Neural cell (in vitro differentiated cells): ENCODE data around the gene ARID1A. TPM values are rescaled to one million over a fixed set of nuclear protein-coding genes. Genes with fewer than 3 reads are reported as not detected.

Experiments
- H2AFZ ChIP-seq: fragments of 200-600, 300-800 bp; sonication (generic), shearing (Covaris generic); 2 replicates; pipeline ENCODE4 v1.6.0; 2014; ENCODE audit warnings: low read depth, mild to moderate bottlenecking, antibody characterized with exemption, low read length, moderate library complexity
- H3F3A ChIP-seq: fragments of 200-600 bp; shearing (Covaris generic); 2 replicates; pipeline ENCODE4 v1.6.1; 2016; ENCODE audit warnings: mild to moderate bottlenecking, moderate library complexity, mixed read lengths, antibody characterized with exemption, low read length; ENCODE audit not compliant: insufficient read depth, poor library complexity, severe bottlenecking
- H3K27ac ChIP-seq: fragments of 200-600, 300-800 bp; sonication (generic), shearing (Covaris generic); 2 replicates; pipeline ENCODE4 v1.5.1; 2014; ENCODE audit warnings: mild to moderate bottlenecking, low read length, moderate library complexity
- H3K27me3 ChIP-seq: fragments of 300-800, 200-600 bp; sonication (generic), shearing (Covaris generic); 2 replicates; pipeline ENCODE4 v1.6.0; 2014; ENCODE audit warnings: mild to moderate bottlenecking, low read depth, low read length, moderate library complexity; ENCODE audit not compliant: insufficient read depth
- H3K36me3 ChIP-seq: fragments of 300-800, 200-600 bp; sonication (generic), shearing (Covaris generic); 2 replicates; pipeline ENCODE4 v1.5.1; 2014; ENCODE audit warnings: mild to moderate bottlenecking, antibody characterized with exemption, low read length, moderate library complexity; ENCODE audit not compliant: insufficient read depth
- H3K4me2 ChIP-seq: fragments of 300-800, 200-600 bp; sonication (generic), shearing (Covaris generic); 2 replicates; pipeline ENCODE4 v1.6.0; 2014; ENCODE audit warnings: mild to moderate bottlenecking, low read length
- H3K4me3 ChIP-seq: fragments of 300-800, 200-600 bp; sonication (generic), shearing (Covaris generic); 2 replicates; pipeline ENCODE4 v1.5.1; 2014; ENCODE audit warnings: mild to moderate bottlenecking, low read length, moderate library complexity
- H3K79me2 ChIP-seq: fragments of 200-600 bp; shearing (Covaris generic); replicated peaks from 2 replicates; pipeline ENCODE4 v1.6.0; 2014; ENCODE audit warnings: mild to moderate bottlenecking, low read length, moderate library complexity; ENCODE audit not compliant: insufficient read depth
- H3K9ac ChIP-seq: fragments of 300-800, 200-600 bp; sonication (generic), shearing (Covaris generic); 2 replicates; pipeline ENCODE4 v1.6.1; 2016; ENCODE audit warnings: mild to moderate bottlenecking, low read length, mixed read lengths
- H3K9me2 ChIP-seq: fragments of 200-600 bp; shearing (Covaris generic); 2 replicates; pipeline ENCODE4 v1.6.1; 2016; ENCODE audit warnings: mild to moderate bottlenecking, low read length, mixed read lengths; ENCODE audit not compliant: insufficient read depth
- H3K9me3 ChIP-seq: fragments of 200-600, 300-800 bp; sonication (generic), shearing (Covaris generic); 2 replicates; pipeline ENCODE4 v1.6.1; 2016; ENCODE audit warnings: mild to moderate bottlenecking, mixed run types, low read length, moderate library complexity, mixed read lengths
- H4K20me1 ChIP-seq: fragments of 200-600 bp; shearing (Covaris generic); 2 replicates; pipeline ENCODE4 v1.6.1; 2016; ENCODE audit warnings: mild to moderate bottlenecking, mixed run types; ENCODE audit not compliant: insufficient read depth
- EP300 ChIP-seq: fragments of 450-650 bp; conservative IDR thresholded peaks from 2 replicates; pipeline ENCODE4 v1.6.1; 2014; ENCODE audit warnings: antibody characterized with exemption, mild to moderate bottlenecking, moderate library complexity; ENCODE audit not compliant: poor library complexity, severe bottlenecking
- EZH2 ChIP-seq: fragments of 200-600, 300-800 bp; shearing (Covaris generic), sonication (generic); IDR thresholded peaks from 2 replicates; pipeline ENCODE4 v1.6.1; 2014; ENCODE audit warnings: antibody characterized with exemption, low read length, borderline replicate concordance, mild to moderate bottlenecking; ENCODE audit not compliant: insufficient read depth, poor library complexity, severe bottlenecking
- MXI1 ChIP-seq: fragments of 450-650 bp; conservative IDR thresholded peaks from 2 replicates; pipeline ENCODE4 v1.6.1; 2014; ENCODE audit warnings: antibody characterized with exemption, mild to moderate bottlenecking; ENCODE audit not compliant: poor library complexity, severe bottlenecking
- POLR2AphosphoS5 ChIP-seq: IDR thresholded peaks from 2 replicates; pipeline ENCODE4 v1.6.1; 2012
- RAD21 ChIP-seq: fragments of 450-650 bp; conservative IDR thresholded peaks from 2 replicates; pipeline ENCODE4 v1.6.1; 2014; ENCODE audit warnings: antibody characterized with exemption, mild to moderate bottlenecking, moderate library complexity
- REST ChIP-seq: IDR thresholded peaks from 2 replicates; pipeline ENCODE4 v1.6.1; 2012; ENCODE audit warnings: borderline replicate concordance
- SMC3 ChIP-seq: fragments of 450-650 bp; conservative IDR thresholded peaks from 2 replicates; pipeline ENCODE4 v1.6.1; 2014; ENCODE audit warnings: antibody characterized with exemption, mild to moderate bottlenecking, moderate library complexity; ENCODE audit not compliant: poor library complexity
- TAF1 ChIP-seq: IDR thresholded peaks from 2 replicates; pipeline ENCODE4 v1.6.1; 2012; ENCODE audit warnings: low read depth
- polyA plus RNA-seq: library from polyadenylated mRNA; depleted of rRNA; stranded (reverse); fragments of >200 nt; gene quantifications from 2 replicates; pipeline ENCODE4 v1.2.3, GENCODE V29; 2014
- TF ChIP-seq, protein P1 (sequence below): fragments of 450-650 bp; IDR thresholded peaks from 2 replicates; pipeline ENCODE4 v1.5.1; 2014; ENCODE audit warnings: antibody characterized with exemption, mild to moderate bottlenecking, moderate library complexity; ENCODE audit not compliant: poor library complexity, severe bottlenecking

Gene ARID1A
- polyA plus RNA-seq, 1 donor from 2014 or later: 13.2 TPM

- Histone ChIP-seq H3K4me3 (no peak overlapping the region), H4K20me1 (peaks cover 13% of the 10 kb centered on the region), H3K36me3 (peaks cover 5% of the 10 kb centered on the region), H2AFZ (no peak overlapping the region), H3K27me3 (no peaks in the 10 kb centered on the region), H3K9me3 (no peaks in the 10 kb centered on the region), H3F3A (no peaks in the 10 kb centered on the region), H3K4me2 (no peak overlapping the region), H3K27ac (no peak overlapping the region), H3K9ac (no peak overlapping the region), H3K9me2 (no peaks in the 10 kb centered on the region), H3K79me2 (peaks cover 82% of the 10 kb centered on the region)
- TF ChIP-seq EZH2 (no peak), REST (no peak), SMC3 (no peak), TAF1 (no peak), EP300 (no peak), POLR2AphosphoS5 (no peak), MXI1 (no peak), RAD21 (no peak)
- TF ChIP-seq, protein P1, sequence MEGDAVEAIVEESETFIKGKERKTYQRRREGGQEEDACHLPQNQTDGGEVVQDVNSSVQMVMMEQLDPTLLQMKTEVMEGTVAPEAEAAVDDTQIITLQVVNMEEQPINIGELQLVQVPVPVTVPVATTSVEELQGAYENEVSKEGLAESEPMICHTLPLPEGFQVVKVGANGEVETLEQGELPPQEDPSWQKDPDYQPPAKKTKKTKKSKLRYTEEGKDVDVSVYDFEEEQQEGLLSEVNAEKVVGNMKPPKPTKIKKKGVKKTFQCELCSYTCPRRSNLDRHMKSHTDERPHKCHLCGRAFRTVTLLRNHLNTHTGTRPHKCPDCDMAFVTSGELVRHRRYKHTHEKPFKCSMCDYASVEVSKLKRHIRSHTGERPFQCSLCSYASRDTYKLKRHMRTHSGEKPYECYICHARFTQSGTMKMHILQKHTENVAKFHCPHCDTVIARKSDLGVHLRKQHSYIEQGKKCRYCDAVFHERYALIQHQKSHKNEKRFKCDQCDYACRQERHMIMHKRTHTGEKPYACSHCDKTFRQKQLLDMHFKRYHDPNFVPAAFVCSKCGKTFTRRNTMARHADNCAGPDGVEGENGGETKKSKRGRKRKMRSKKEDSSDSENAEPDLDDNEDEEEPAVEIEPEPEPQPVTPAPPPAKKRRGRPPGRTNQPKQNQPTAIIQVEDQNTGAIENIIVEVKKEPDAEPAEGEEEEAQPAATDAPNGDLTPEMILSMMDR: no peak
Measured at GRCh38 chr1:26749458-26749857, 53.6 kb downstream of the ARID1A start.

DNA sequence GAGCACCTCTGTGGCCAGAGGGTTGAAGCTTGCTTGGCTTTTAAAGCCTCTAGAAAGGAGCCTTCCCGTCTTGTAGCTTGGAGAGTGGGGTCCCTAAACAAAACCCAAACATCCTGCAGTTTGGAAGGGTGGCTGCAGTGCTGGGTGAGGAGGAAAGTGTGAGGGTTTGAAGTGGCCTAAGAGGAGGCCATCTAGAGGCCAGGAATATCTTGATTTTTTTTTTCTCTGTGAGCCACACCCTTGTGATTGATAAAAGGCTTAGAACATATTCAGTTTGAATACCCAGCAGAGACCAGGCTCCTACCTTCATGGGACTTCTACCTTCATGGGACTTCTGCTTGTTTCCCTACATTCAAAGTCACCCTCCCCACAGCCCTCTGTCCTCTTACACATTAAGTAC, 54.6 kb downstream of the ARID1A start:
- Histone ChIP-seq H3K9ac (no peak overlapping the region), H2AFZ (no peak overlapping the region), H3K9me2 (no peaks in the 10 kb centered on the region), H3K4me2 (no peak overlapping the region), H3K4me3 (no peak overlapping the region), H3K27me3 (no peaks in the 10 kb centered on the region), H3F3A (no peaks in the 10 kb centered on the region), H3K79me2 (peaks cover 83% of the 10 kb centered on the region), H3K9me3 (no peaks in the 10 kb centered on the region), H3K27ac (no peak overlapping the region), H4K20me1 (peaks cover 8% of the 10 kb centered on the region), H3K36me3 (peaks cover 5% of the 10 kb centered on the region)
- TF ChIP-seq, protein P1: no peak
- TF ChIP-seq SMC3: no peak
- no peak for TF ChIP-seq MXI1
- no peak for TF ChIP-seq TAF1
- TF ChIP-seq RAD21: no peak
- no peak for TF ChIP-seq REST
- no peak for TF ChIP-seq EP300
- TF ChIP-seq POLR2AphosphoS5: no peak
